ENCODE measurements around the gene PSTK.

- TF ChIP-seq CTCF (optimal IDR thresholded peaks at IDR 0.05 in 1 of 3, IDR thresholded peaks at IDR 0.05 in 1 of 3, conservative IDR thresholded peaks at IDR 0.05 in 1 of 3; ENCODE audit: extremely low read depth in 1 of 3, insufficient read depth in 2 of 3, low read length in 3 of 3) (no peak), EZH2 (IDR thresholded peaks at IDR 0.05; ENCODE audit: low read length) (no peak)
These were observed 46.1 kb downstream of the PSTK start for GRCh38 chr10:123026302-123026701.

All from keratinocyte (primary cell).